NCI-H2171 treated with DMSO at 0.1 percent for 48 hours (cell line): ENCODE data around the gene MRGPRF.

ENCODE experiments used
- DNase-seq: peaks from one replicate; lab custom pipeline; 2025; lab: John Stamatoyannopoulos, UW

MRGPRF gene

DNA sequence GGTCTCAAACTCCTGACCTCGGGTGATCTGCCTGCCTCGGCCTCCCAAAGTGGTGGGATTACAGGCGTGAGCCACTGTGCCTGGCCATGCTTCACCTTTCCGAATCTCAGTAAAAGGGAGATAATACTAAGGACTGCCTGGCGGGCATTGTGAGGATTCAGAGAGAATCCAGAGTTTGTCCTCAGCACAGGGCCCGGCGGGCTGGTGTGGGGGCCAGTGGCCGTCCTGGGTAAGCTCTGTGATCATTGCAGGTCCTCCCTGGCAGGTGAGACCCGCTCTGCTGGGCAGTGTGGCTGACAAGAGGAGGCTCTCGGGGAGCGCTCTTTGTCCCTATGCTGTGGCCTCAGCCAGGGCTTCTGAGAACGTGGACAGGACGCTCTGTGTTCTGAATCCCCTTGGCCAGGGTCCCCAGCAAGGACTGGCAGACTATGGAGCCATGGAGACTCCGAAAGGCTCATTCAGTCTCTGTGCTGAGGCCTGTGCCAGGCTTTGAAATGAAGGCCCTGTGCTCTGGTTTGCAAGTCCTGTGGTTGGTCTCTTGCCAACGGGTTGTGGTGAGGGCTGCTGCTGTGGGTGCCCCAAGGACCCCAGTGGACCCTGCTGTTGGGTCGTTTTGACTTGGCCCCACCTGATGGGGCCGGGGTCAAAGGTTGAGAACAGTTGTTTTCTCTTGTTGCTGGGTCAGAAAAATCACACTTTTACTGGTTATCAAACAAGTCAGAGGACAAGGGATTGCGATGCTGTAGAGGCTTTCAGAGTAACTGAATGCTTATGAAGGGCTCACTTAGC, 37.7 kb upstream of the MRGPRF start:
- DNase-seq: no peak

DNA sequence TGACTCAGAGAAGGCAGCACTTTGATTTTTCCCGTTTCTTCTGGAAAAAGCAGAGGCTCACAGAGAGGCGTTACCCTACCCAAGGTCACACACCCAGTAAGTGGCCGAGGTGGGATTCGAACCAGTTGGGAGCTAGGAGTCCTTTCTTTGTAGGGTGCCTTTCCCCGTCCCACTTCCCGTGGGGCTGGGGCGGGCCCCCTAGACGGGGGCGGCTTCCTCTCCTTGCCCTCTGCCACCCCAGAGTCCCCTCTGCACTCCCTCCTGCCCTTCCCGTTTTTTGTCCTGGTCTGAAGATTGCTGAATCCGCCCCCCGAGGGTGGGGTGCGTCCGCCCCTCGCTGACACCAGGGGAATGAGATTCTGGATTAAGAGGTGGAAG, 36.4 kb upstream of the MRGPRF start:
- no peak for DNase-seq

DNA sequence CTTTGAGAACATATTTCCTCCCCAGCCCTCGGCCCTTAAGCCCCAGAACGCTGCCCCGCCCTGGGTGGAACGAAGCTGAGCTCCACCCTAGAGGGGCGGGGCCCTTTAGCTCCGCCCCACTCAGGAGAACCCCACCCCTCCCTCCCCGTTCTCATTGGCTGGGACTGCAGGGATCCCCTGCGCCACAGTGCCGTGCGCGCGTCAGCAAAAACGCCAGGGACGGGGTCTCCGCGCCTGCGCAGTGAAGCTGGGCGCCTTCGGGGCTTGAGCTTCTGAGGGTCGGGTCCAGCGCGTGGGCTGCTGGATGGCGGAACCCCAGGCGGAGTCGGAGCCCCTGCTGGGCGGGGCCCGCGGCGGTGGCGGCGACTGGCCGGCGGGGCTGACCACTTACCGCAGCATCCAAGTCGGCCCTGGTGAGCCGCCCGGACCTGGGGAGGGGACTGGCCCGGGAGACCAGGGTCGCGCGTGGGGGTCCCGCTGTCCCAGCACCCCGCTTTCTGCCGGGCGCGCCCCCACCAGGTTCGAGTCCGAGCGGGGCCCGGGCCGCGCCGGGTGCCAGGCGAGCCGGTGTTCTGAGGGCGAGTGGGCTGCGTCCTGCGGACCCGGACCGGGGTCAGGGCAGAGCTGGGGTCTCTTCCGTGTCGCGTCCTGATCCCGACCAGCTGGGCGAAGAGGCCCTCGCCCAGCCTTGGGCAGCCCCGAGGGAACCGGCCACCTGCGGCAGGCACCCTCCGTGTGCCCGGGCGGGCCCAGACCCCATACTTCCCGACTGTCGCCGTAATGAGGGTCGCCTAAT, 35.8 kb upstream of the MRGPRF start, which contains the start of gene TPCN2:
Gene TPCN2, plus strand, starts transcription at position 239 of the 796 bp plus-strand sequence. Its CDS starts 66 bp downstream, at position 305.
- peak; percentile 94 for DNase-seq

DNA sequence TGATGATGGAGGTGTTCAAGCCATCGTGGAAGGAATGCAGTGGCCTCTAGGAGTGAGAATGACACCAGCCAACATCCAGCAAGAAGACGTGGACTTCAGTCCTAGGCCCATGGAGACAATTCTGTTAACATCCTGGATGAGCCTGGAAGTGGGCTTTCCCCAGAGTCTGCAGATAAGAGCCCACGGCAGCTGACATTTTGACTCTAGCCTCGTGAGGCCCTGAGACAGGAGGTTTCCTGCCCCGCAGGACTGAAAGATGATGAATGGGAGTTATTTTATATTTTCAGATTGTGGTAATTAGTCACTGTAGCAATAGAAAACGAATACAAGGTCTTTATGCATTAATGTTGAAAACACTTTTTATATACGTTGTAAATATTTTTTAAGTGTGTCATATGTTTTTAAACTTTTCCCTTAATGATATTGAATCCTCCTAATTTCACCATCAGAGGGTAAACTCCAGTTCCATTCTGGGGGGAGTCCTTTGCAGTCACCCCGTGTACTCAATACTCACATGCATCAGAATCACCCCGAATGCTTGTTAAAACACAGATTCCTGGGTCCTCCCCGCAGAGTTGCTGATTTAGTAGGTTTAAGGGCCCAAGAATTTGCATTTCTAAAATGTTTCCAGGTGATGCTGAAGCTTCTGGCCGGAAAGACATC, 35.1 kb upstream of the MRGPRF start:
- no peak for DNase-seq

DNA sequence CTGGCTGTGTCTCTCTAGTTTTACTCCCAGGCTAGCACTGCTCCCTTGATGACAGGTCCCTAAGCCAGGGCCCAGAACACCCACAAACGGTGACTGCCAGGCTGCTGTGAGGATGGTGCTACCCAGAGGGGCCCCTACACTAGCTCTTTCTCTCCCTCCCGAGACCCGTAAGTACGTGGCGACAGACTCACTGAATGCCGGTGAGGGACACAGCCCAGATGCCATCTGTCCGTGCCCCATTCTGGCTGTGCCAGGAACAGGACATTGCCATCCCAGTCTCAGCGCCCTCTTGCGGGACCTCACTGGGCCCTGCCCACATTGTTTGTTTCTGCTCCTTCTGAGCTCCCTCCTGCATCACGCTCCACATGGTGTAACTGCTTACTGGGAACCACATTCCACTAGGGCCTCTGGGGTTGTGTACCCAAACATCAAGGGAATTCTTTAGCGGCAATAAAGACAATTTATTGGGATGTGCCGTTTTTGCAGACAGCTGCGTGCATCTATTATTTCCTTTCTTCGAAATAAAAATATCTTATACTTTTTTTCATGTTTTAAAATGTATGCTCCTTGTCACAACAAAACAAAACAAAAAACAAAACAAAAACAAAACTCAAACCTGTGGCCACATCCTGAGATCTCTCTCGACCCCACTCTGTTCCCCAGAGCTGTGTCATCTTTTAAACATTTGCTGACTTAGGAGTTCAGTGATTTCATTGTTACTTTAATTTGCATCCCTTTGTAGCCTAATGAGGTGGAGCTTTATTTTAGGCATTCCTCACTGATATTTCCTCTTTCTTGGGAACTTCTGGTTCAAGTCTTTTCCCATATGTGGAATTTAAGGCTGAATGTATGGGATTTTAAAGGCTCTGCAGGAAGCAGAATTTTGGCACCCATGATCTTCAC, 31.3 kb upstream of the MRGPRF start:
- DNase-seq: peak; percentile 66

DNA sequence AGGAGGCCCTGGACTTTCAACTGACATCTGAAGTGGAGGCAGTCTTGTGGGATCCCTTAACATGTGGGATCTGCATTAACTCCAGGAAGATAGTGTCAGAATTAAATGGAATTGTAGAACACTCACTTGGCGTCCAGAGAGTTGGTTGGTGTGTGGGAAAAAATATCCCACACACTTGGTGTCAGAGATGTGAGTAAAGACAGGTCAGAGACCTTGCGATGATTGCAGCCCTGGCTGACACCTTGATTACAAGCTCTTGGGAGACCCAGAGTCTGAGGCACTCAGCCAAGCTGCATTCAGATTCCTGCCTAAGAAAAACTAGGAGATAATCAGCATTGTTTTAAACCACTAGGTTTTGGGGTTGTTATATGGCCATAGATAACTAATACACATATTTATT, 28.5 kb upstream of the MRGPRF start:
- DNase-seq: no peak

DNA sequence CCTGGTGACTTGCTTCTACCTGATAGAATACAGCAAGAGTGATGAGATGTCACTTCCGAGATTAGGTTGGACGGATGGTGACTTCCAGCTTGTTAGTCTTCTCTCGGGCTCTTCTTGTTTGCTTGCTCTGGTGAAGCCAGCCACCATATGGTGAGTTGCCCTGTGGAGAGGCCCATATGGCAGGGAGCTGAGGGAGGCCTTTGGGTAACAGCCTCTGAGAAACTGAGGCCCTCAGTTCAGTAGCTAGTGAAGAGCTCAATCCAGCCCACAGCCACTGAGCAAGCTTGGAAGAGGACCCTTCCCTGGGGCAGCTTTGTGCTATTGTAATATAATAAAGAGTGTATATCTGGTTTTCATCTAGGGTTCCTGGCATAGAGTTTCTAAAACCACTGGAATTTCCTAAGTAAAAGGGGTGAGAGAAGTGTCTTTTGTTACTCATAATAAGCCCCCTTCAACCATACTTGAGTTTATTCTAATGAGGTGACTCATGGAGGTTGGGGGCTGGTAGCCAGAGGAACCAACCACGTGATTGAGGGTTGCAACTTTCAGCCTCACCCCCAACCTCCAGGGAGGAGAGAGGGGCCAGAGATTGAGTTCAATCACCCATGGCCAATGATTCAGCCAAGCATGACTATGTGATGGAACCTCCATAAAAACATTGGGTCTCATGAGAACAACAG, 27.7 kb upstream of the MRGPRF start:
- DNase-seq: no peak

DNA sequence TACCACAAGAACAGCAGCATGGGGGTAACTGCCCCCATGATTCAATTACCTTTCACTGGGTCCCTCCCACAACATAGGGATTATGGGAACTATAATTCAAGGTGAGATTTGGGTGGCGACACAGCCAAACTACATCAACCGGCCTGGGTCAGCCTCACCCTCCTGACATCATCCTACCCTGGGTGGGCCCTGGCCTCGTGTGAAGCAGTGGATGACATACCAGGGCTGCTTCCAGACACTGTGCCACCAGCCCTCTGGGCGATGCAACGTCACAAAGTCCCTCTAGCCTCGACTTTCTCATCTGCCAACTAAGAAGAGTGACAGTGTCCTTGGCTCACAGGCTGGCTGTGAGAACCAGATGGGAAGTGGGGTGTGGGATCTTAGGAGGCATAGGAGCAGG, 27.0 kb upstream of the MRGPRF start:
- DNase-seq: no peak

DNA sequence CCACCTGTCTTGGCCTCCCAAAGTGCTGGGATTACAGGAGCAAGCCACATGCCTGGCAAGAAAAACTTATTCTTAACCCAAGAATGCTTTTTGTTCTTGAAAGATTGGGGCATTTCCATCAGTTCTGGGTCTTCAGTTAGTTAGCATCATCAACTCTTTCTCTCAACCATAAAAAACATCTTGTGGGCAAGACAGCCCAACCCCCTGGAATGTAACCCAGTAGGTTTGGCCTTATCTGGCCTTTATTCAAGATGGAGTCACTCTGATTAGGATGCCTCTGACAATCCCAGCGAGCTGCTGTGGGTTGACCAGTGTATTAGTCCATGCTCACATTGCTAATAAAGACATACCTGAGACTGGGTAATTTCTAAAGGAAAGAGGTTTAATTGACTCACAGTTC, 26.5 kb upstream of the MRGPRF start:
- DNase-seq: no peak

DNA sequence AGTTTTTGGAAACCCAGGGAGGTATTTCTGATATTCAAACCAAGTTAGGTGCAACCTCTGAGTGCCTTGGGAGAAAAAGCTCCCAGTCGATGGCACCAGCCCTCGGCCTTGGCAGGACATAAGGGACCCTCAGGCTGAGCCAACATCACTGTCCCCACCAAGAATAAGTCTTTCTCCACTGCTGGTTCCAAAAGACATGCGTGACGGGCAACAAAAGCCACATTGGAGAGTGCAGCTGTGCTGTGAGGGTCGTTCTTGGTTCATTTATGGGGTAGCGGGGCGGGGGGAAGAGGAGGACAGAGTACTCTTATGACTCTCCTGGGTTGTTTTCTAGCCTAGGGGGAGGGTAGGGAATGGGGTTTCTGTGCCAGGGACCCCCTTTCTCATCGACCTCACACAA, 24.5 kb upstream of the MRGPRF start:
- DNase-seq: no peak

DNA sequence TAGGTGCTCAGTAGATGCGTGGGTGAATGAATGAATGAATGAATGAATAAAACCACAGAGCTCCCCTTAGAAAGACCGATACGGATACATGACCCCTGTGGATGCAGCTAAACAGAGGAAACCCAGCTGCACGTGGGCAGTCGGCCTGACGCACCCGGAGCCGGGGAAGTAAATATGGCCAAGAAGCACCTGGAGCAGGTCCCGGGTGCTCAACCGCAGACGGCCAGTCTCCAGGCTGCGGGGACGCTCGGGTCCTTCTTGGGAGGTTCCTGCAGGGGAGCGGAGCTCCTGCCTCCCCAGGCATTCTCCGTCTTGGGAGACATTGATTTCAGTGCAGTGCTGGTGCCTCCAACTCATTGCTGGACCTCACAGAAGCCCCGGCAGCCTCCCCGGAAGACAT, 24.0 kb upstream of the MRGPRF start:
- no peak for DNase-seq

DNA sequence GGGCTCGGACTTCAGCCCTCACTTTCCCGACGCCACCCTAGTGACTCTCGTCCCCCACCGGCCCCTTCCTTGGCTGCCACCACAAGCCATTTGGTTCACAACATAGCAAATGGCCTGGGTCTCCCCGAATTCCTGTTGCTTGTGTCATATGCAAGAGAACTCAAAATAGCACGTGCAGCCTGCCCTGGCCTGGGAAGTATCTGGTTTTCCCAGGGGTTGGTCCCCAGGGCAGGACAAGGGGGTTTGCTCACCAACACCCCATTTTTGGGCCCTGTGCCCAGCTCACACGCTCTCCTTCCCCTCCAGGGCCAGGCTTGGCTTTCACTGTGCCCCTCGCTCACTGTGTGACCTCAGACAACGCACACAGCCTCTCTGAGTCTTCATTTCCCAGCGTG, 22.9 kb upstream of the MRGPRF start:
- DNase-seq: no peak

DNA sequence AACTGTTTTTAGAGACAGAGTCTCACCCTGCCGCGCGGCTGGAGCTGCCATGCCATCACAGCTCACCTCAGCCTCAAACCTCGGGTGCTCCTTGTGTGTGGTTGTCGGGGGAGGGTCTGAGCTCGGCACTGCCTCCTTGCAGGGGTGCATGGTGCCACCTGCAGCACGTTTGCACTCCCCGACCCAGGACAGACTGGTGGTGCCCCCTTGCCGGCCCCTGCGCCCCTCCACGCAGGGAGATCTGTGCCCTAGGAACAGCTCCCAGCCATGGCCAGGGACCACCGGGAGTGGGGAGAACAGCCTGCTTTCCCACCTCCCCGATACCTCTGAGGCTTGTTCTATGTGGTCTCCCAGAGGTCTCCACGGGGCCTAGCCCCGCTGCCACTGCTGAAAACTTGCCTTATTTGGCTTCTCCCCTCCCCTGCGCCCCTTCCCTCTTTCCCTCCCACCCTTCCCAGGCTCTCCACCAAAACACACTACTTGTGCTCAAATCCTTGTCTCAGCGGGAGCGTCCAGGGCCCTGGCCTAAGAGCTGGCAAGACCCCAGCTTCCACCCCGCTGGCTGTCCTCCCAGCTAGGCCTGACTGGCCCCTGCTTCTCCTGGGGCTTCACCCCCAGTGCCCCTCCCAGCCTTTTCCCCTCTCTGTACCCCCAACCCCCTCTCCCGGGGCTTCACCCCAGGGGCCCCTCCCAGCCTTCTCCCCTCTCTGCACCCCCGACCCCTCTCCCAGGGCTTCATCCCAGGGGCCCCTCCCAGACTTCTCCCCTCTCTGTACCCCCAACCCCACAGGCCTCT, 22.3 kb upstream of the MRGPRF start:
- DNase-seq: no peak

DNA sequence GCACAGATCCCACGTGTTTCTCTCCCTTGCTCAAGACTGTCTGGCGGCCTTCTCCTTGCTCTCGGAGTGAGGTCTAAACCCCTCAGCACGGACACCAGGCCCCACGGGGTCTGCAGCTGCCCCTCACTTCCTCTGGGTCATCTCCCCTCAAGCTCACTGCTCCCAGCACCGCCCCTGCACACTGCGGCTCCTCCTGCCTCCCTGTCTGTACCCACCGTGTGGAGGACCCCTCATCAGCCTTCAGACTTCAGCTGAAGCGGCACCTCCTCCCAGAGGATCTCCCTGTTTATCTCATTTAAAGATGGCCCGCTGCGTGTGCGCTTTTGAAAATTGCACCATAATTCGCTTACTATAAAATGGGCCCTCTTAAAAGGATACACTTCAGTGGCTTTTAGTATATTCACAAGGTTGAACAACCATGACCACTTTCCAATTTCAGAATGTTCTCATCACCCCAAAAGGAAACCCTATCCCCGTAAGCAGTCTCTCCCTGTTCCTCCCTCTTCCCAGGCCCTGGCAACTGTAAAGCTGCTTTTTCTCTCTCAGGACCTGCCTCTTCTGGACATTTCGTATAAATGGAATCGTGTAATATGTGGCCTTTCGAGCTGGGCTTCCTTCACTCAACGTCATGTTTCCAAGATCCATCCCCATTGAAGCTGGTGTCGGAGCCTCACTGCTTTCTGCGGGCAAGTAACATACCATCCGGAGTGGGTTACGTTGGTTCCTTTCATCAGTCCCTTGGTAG, 21.2 kb upstream of the MRGPRF start:
- no peak for DNase-seq

DNA sequence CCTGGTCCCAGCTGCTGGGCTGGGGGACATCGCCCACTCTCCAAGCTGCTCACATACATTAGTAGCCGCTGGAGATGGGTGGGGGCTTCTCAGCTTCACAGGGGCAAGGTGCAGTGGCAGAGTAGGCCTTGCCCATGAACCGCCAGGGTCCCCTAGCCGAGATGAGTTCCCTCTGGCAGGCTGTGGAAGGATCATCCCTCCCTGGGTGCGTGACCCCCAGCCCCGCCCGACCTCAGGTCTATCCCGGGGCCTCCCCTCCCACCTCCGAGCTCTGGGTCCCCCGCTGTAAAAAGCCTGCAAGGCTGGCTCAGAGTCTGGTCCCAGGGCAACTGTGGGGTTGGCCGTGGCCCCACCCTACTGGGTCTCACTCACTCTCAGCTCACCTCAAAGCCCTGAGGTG, 20.4 kb upstream of the MRGPRF start:
- DNase-seq: no peak

DNA sequence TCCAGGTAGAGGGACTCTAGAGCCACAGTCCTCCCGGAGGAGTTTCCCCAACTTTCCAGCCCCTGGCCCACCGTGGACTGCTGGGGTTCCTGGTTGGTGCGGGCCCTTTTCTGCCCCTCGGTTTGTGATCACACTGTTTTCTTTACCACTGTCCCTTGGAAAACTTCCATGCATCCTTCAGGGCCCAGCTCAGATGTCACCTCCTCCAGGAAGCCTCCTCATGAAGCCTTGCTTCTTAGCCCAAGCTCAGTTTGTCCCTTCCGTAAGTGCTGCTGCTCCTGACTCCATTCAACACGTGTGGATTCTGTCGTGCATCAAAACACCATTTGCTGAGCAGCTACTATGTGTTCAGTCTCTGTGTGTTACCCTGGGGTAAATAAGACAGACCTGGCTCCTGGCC, 19.8 kb upstream of the MRGPRF start:
- DNase-seq: no peak

DNA sequence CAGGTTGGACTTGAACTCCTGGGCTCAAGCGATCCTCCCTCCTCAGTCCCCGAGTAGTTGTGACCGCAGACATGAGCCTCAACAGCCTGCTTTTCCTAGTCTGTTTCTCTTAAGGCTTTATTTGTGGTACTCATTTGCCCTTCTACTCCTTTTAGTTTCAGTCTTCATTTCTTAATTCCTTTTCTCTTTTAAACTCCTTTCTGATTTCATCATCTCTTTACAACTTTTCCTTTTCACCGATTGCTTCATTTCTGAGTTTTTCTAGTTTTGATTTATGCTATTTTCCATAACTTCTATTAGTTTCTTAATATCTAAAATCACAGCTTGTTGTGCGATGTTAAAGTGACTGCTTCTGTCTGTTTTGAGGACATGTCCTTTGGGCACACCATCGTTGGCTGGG, 17.3 kb upstream of the MRGPRF start:
- DNase-seq: no peak

DNA sequence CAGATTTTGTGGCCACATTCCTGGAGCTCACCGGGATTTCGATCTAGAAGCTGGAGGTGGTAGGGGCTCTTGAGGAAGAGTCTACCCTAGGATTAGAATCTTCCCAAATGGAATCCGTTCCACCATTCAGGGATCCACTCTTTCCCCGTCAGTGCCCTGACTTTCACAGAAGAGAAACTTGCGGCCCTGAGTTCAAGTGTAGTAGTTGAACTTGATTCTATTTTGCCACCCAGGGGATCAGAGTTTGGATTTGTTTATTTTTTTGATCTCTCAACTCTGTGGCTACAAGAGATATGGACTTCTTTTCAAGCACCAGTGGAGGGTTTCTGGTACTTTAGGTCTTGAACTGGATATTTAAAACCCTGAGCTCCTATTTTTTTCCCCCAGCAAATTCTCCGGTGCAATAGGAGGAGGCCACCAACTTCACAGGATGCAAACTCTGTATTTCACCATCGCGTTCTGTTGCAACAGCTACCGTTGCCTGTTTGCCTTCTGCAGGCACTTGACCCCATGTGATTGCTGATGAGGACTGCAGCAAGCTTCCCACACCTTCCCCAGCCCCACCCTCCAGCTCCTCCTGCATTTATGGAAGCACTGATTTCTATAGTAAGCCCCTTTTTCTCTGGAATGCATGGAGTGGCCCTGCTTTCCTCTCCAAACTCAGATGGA, 14.8 kb upstream of the MRGPRF start:
- DNase-seq: no peak

DNA sequence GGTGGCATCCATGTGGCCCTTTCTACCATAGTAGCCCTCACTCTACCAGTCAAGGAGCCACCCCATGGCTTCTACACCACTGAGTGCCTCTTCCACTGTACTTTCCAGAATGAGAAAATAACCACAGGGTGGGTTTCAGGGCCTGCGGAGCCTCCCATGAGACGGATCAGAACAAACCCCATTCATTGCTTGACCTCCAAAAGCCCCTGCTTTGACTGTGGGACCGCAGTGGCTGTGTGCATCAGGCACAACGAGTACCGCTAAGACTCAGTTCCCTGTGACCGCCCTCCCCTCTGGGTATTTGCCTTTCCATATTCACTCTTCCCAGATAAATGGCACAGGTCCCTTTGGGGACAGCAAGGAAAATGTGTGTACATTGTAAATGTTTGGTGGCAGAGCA, 11.5 kb upstream of the MRGPRF start:
- no peak for DNase-seq
